OCI-LY1 (cell line): ENCODE data around the gene ACSL1.

Source experiments
- CTCF ChIP-seq: fragments of 200-600 bp; sonication (generic), shearing (Covaris generic); IDR thresholded peaks from 2 replicates; pipeline ENCODE4 v1.5.1; 2017; ENCODE audit warnings: mild to moderate bottlenecking, antibody characterized with exemption, low read length, moderate library complexity, mixed read lengths
- EZH2 ChIP-seq: fragments of 200-600 bp; sonication (generic), shearing (Covaris generic); IDR thresholded peaks from 2 replicates; pipeline ENCODE4 v1.8.0; 2017; ENCODE audit warnings: borderline replicate concordance, mixed run types, mild to moderate bottlenecking, antibody characterized with exemption, low read length, moderate library complexity, mixed read lengths

DNA sequence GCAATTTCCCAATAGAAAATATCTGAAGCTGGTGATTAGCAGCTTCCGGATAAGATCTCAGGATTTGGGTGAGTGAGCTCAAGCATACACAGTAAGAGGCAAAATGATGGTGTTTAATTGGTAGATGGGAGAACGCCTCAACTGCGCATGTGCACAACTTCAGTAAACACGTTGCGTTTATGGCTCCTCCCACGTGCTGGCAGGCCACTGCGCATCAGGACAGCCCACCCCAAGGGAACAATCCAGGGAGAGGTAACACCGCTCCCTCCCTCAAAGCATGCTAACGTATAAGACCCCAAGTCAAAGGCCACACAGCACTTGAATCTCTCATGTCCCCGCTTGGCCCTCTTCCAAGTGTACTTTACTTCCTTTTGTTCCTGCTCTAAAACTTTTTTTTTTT is 81.5 kb downstream of the ACSL1 start:
- no peak for TF ChIP-seq CTCF
- no peak for TF ChIP-seq EZH2
